HUES48 (cell line): ENCODE measurements around the gene DCANP1.
A peak's percentile ranks its signal among the peaks of the same experiment; 100 is the strongest.

Source experiments
- H3K27ac ChIP-seq: one replicate; pipeline ENCODE4 v1.7.0; 2013; ENCODE audit warnings: low read depth, low read length, inconsistent platforms
- H3K27me3 ChIP-seq: 2 replicates; pipeline ENCODE4 v1.6.1; 2013; ENCODE audit warnings: mild to moderate bottlenecking, low read length; ENCODE audit not compliant: control insufficient read depth, insufficient read depth
- H3K36me3 ChIP-seq: 2 replicates; pipeline ENCODE4 v1.6.1; 2013; ENCODE audit warnings: low read length; ENCODE audit not compliant: control insufficient read depth, insufficient read depth
- H3K4me1 ChIP-seq: 2 replicates; pipeline ENCODE4 v1.6.1; 2013; ENCODE audit warnings: mild to moderate bottlenecking, low read length; ENCODE audit not compliant: control insufficient read depth, insufficient read depth
- H3K4me3 ChIP-seq: 2 replicates; pipeline ENCODE4 v1.5.1; 2013; ENCODE audit warnings: mild to moderate bottlenecking, low read depth, low read length
- H3K9ac ChIP-seq: 2 replicates; pipeline ENCODE4 v1.6.1; 2013; ENCODE audit warnings: mild to moderate bottlenecking, low read depth, low read length, moderate library complexity
- H3K9me3 ChIP-seq: 2 replicates; pipeline ENCODE4 v1.6.1; 2013; ENCODE audit warnings: low read length; ENCODE audit not compliant: control insufficient read depth, insufficient read depth

Gene DCANP1

GRCh38 chr5:135402031-135402430, 45.1 kb downstream of the DCANP1 start:
- H3K9me3 ChIP-seq = no peaks in the 10 kb centered on the region
- H3K9ac ChIP-seq = no peak overlapping the region
- H3K27me3 ChIP-seq = peaks cover 78% of the 10 kb centered on the region
- H3K4me1 ChIP-seq = peaks cover 43% of the 10 kb centered on the region
- H3K36me3 ChIP-seq = no peaks in the 10 kb centered on the region
- H3K27ac ChIP-seq = no peak overlapping the region
- H3K4me3 ChIP-seq = no peak overlapping the region

- Histone ChIP-seq H3K27me3 (peaks cover 83% of the 10 kb centered on the region), H3K36me3 (no peaks in the 10 kb centered on the region), H3K4me1 (peaks cover 46% of the 10 kb centered on the region), H3K9ac (no peak overlapping the region), H3K4me3 (peak overlapping the region; percentile 78; the same call in 1 of the 2 replicates), H3K27ac (no peak overlapping the region), H3K9me3 (no peaks in the 10 kb centered on the region)
These were observed 46.3 kb downstream of the DCANP1 start for GRCh38 chr5:135400866-135401265.

- H3K9ac ChIP-seq = no peak overlapping the region
These were observed 47.2 kb downstream of the DCANP1 start for GRCh38 chr5:135399794-135400542.

GRCh38 chr5:135398855-135399793, 48.0 kb downstream of the DCANP1 start, which contains the start of gene MACROH2A1:
MACROH2A1 (minus strand) TSS chr5:135399231; CDS start chr5:135389093, 10,138 bp downstream.
- H3K27me3 ChIP-seq = peaks cover 84% of the 10 kb centered on the region
- H3K4me1 ChIP-seq = peaks cover 46% of the 10 kb centered on the region
- H3K9me3 ChIP-seq = no peaks in the 10 kb centered on the region
- no peaks in the 10 kb centered on the region for H3K36me3 ChIP-seq
- H3K4me3 ChIP-seq = peak within 1 kb of the TSS; percentile 78
- peak within 1 kb of the TSS; percentile 94 for H3K27ac ChIP-seq
- H3K9ac ChIP-seq = peak within 1 kb of the TSS; percentile 59; the same call in 1 of the 2 replicates

More at GRCh38 chr5:135399794-135400542, 47.2 kb downstream of the DCANP1 start:
- no peaks in the 10 kb centered on the region for H3K9me3 ChIP-seq
- H3K4me1 ChIP-seq = peaks cover 46% of the 10 kb centered on the region
- H3K4me3 ChIP-seq = peak overlapping the region; percentile 78
- no peaks in the 10 kb centered on the region for H3K36me3 ChIP-seq
- H3K27ac ChIP-seq = peak overlapping the region; percentile 94
- peaks cover 84% of the 10 kb centered on the region for H3K27me3 ChIP-seq

GRCh38 chr5:135398160-135398854, 48.8 kb downstream of the DCANP1 start:
- H3K36me3 ChIP-seq = no peaks in the 10 kb centered on the region
- H3K4me3 ChIP-seq = peak overlapping the region; percentile 78
- H3K9ac ChIP-seq = peak overlapping the region; percentile 52; the same call in 1 of the 2 replicates
- H3K27ac ChIP-seq = peak overlapping the region; percentile 94
- peaks cover 41% of the 10 kb centered on the region for H3K4me1 ChIP-seq
- peaks cover 76% of the 10 kb centered on the region for H3K27me3 ChIP-seq
- H3K9me3 ChIP-seq = no peaks in the 10 kb centered on the region

GRCh38 chr5:135397084-135397483, 50.1 kb downstream of the DCANP1 start:
- no peaks in the 10 kb centered on the region for H3K9me3 ChIP-seq
- peaks cover 35% of the 10 kb centered on the region for H3K4me1 ChIP-seq
- no peak overlapping the region for H3K9ac ChIP-seq
- no peaks in the 10 kb centered on the region for H3K36me3 ChIP-seq
- peak overlapping the region; percentile 94 for H3K27ac ChIP-seq
- 0 out of 2 replicates have a peak overlapping the region, but pooled peaks have one; percentile 78 for H3K4me3 ChIP-seq
- H3K27me3 ChIP-seq = peaks cover 64% of the 10 kb centered on the region

- H3K4me1 ChIP-seq = peaks cover 35% of the 10 kb centered on the region
- H3K9ac ChIP-seq = no peak overlapping the region
- H3K4me3 ChIP-seq = no peak overlapping the region
- H3K36me3 ChIP-seq = no peaks in the 10 kb centered on the region
- no peaks in the 10 kb centered on the region for H3K9me3 ChIP-seq
- no peak overlapping the region for H3K27ac ChIP-seq
- peaks cover 59% of the 10 kb centered on the region for H3K27me3 ChIP-seq
These were observed 50.6 kb downstream of the DCANP1 start for GRCh38 chr5:135396459-135397055.

- Histone ChIP-seq H3K9ac (no peak overlapping the region), H3K27me3 (peaks cover 52% of the 10 kb centered on the region), H3K9me3 (no peaks in the 10 kb centered on the region), H3K27ac (peak overlapping the region; percentile 10), H3K4me3 (no peak overlapping the region), H3K4me1 (peaks cover 30% of the 10 kb centered on the region), H3K36me3 (no peaks in the 10 kb centered on the region)
These were observed 51.3 kb downstream of the DCANP1 start for GRCh38 chr5:135395866-135396265.

GRCh38 chr5:135395451-135395850, 51.7 kb downstream of the DCANP1 start:
- Histone ChIP-seq H3K27ac (no peak overlapping the region), H3K4me3 (no peak overlapping the region), H3K9ac (no peak overlapping the region), H3K27me3 (peaks cover 48% of the 10 kb centered on the region), H3K36me3 (no peaks in the 10 kb centered on the region), H3K9me3 (no peaks in the 10 kb centered on the region), H3K4me1 (peaks cover 26% of the 10 kb centered on the region)
